Measurements from ENCODE around the gene MACROD2. TPM values are rescaled to one million over a fixed set of nuclear protein-coding genes. Genes with fewer than 3 reads are reported as not detected.

Gene MACROD2
- total RNA-seq, 4 donors from 2014 or later: 10.0 to 24.0 (median 17.0) TPM

DNA sequence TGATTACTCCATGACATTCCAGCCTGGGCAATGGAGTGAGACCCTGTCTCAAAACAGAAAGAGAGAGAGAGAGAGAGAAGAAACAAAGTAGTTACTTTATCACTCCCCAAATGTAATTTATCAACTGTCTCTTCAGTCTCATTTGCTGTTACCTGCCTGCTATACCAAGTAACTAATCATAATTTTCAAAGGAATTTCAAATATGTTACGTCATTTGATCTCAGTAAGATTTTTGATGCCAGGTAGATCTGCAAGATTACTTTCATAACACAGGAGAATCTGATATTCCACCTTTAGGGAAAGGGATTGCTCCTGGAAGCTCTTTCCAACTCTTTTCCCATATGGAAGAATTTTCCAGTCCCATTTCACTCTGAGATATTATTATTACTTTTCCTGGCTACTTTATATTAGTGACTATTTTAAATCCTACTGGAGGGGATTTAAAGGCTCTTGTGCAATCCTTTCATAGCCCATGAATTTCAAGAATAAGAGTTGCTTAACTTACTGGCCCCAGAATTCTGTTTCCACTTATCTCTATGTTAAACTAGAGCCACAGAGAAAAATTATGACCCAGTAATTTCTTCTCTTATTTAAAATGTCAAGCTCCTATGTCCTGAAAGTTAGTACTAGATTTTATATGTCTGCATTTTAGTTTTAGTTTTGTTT, 732.3 kb downstream of the MACROD2 start:
- WGBS, 2 donors: 84 to 95% methylated on average over 1 of the region's 1 CpG
- DNase-seq (ENCODE audit: low spot score in 2 of 2): no peak
- intact Hi-C loops (cut with DNase I; ENCODE audit: low total_unique reads): no loop called here
- H3K4me3 ChIP-seq (ENCODE audit: low read depth, poor library complexity, severe bottlenecking): no peak overlapping the region
- no peak for TF ChIP-seq POLR2A (IDR thresholded peaks at IDR 0.05)
- TF ChIP-seq, protein P1, sequence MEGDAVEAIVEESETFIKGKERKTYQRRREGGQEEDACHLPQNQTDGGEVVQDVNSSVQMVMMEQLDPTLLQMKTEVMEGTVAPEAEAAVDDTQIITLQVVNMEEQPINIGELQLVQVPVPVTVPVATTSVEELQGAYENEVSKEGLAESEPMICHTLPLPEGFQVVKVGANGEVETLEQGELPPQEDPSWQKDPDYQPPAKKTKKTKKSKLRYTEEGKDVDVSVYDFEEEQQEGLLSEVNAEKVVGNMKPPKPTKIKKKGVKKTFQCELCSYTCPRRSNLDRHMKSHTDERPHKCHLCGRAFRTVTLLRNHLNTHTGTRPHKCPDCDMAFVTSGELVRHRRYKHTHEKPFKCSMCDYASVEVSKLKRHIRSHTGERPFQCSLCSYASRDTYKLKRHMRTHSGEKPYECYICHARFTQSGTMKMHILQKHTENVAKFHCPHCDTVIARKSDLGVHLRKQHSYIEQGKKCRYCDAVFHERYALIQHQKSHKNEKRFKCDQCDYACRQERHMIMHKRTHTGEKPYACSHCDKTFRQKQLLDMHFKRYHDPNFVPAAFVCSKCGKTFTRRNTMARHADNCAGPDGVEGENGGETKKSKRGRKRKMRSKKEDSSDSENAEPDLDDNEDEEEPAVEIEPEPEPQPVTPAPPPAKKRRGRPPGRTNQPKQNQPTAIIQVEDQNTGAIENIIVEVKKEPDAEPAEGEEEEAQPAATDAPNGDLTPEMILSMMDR (IDR thresholded peaks at IDR 0.05): no peak

DNA sequence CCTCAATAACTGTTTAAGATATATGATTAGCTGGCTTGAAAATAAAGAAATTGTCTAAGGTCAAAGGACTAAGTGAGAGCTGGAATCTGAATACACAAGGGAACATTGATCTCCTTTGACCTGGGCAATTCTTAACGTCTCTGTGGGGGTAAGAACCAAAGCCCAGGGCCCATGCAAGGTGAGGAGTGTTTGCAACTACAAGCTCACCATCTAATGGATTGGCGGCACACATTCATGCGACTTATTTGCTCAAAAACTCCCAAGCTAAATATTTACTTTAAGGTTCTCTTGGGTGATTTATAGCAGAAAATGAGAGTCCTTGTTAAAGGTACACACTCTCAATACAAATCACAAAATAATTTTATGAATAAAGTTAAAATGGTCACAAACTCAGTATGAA, 734.1 kb downstream of the MACROD2 start:
- TF ChIP-seq, protein P1 (IDR thresholded peaks at IDR 0.05): no peak
- no peak for TF ChIP-seq POLR2A (IDR thresholded peaks at IDR 0.05)
- intact Hi-C loops (cut with DNase I; ENCODE audit: low total_unique reads): no loop called here
- no peak for DNase-seq (ENCODE audit: low spot score in 2 of 2)
- 94 to 95% methylated on average over 3 of the region's 3 CpGs for WGBS, 2 donors
- H3K4me3 ChIP-seq (ENCODE audit: low read depth, poor library complexity, severe bottlenecking): no peak overlapping the region

DNA sequence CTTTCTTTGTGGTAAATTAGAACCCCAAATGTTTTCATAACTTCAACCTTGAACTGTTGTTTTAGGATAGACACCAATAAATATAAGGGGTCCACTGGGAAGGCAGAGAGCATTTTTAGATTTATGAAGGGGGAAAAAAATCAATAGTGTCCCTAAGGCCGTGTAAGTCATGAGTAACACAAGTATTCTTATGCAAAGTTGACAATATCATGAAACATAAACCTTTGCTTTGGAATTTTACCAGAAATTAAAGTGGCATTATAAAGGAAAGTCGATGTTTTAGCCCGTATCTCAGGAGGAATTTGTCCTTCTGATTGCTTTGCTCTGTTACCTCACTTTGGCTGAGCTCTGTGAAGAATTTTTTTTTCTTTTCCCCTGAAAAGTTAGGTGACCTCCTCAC, 737.0 kb downstream of the MACROD2 start:
- no peak overlapping the region for H3K4me3 ChIP-seq (ENCODE audit: low read depth, poor library complexity, severe bottlenecking)
- intact Hi-C loops (cut with DNase I; ENCODE audit: low total_unique reads): no loop called here
- DNase-seq (ENCODE audit: low spot score in 2 of 2): no peak
- WGBS, 2 donors: 82 to 86% methylated on average over 3 of the region's 3 CpGs
- TF ChIP-seq, protein P1 (IDR thresholded peaks at IDR 0.05): no peak
- TF ChIP-seq POLR2A (IDR thresholded peaks at IDR 0.05): no peak

DNA sequence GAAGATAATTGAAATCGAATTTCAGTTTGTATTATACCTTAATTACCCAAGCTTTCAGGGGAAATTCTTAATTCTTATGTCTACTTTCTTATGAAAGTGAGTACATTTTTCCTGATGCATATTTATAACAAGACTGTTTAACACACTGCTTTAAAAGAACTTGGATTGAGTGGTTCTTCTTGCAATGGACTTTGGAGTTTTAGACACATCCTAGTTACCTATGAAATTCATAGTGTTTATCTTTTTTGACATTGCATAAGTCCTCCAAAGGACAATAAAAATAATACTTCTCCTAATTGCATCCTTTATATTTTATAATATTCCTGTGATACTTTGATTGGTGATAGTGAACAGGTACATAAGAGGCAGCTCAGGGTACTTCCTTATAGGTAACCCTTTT, 737.7 kb downstream of the MACROD2 start:
- intact Hi-C loops (cut with DNase I; ENCODE audit: low total_unique reads): no loop called here
- TF ChIP-seq, protein P1 (IDR thresholded peaks at IDR 0.05): no peak
- TF ChIP-seq POLR2A (IDR thresholded peaks at IDR 0.05): no peak
- 81 to 90% methylated on average over 1 of the region's 1 CpG for WGBS, 2 donors
- H3K4me3 ChIP-seq (ENCODE audit: low read depth, poor library complexity, severe bottlenecking): no peak overlapping the region
- DNase-seq (ENCODE audit: low spot score in 2 of 2): no peak

DNA sequence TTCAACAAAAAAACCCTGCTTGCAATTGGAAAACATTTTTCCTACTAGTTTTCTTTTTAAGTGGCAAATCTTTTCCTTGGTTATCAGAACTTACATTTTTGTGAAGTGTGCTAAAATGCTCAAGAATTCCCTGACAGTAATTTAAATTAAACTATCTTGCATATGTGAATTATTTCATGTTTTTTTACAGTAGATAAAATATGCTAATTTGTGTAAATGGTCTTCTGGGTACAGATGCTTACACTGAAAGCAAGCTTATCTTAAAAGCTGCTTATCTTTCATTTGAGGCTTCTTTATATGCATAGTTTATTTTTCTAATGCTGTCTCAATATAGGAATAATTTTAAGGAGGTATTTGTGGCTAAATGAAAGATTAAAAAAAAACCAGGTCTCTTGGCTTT, 745.1 kb downstream of the MACROD2 start:
- no peak for DNase-seq (ENCODE audit: low spot score in 2 of 2)
- intact Hi-C loops (cut with DNase I; ENCODE audit: low total_unique reads): no loop called here

More for the DNA sequence above, 745.1 kb downstream of the MACROD2 start:
- no peak for TF ChIP-seq POLR2A (IDR thresholded peaks at IDR 0.05)
- TF ChIP-seq, protein P1 (IDR thresholded peaks at IDR 0.05): no peak
- no peak overlapping the region for H3K4me3 ChIP-seq (ENCODE audit: low read depth, poor library complexity, severe bottlenecking)
